ENCODE data around the gene SMAP1.
"Not testable (repeated sequence)": the region's sequence is repeated elsewhere in the genome, so short reads cannot be mapped to it uniquely, and the experiment has no call there.

SMAP1 gene

GRCh38 chr6:70684794-70685493 lies 17.3 kb downstream of the SMAP1 start:
- DNase-seq = no peak

- no peak for DNase-seq
Measured at GRCh38 chr6:70685494-70686180, 18.0 kb downstream of the SMAP1 start.

GRCh38 chr6:70686548-70687133 lies 19.0 kb downstream of the SMAP1 start:
- no peak for DNase-seq

- DNase-seq = no peak
Measured at GRCh38 chr6:70693887-70694286, 26.2 kb downstream of the SMAP1 start.

- DNase-seq = no peak
Measured at GRCh38 chr6:70694371-70694770, 26.7 kb downstream of the SMAP1 start.

- DNase-seq = no peak
Measured at GRCh38 chr6:70700922-70701876, 33.5 kb downstream of the SMAP1 start.

GRCh38 chr6:70705772-70706171 lies 38.1 kb downstream of the SMAP1 start:
- no peak for DNase-seq

- no peak for DNase-seq
Measured at GRCh38 chr6:70706491-70707123, 38.9 kb downstream of the SMAP1 start.

- no peak for DNase-seq
Measured at GRCh38 chr6:70707893-70708292, 40.2 kb downstream of the SMAP1 start.

GRCh38 chr6:70708448-70708847 lies 40.8 kb downstream of the SMAP1 start:
- DNase-seq = no peak

GRCh38 chr6:70709826-70710225 lies 42.1 kb downstream of the SMAP1 start:
- DNase-seq = no peak

GRCh38 chr6:70714716-70715257 lies 47.1 kb downstream of the SMAP1 start:
- DNase-seq = no peak

GRCh38 chr6:70717038-70717801 lies 49.5 kb downstream of the SMAP1 start:
- no peak for DNase-seq

GRCh38 chr6:70724524-70724923 lies 56.8 kb downstream of the SMAP1 start:
- DNase-seq = no peak

- no peak for DNase-seq
Measured at GRCh38 chr6:70725817-70726415, 58.2 kb downstream of the SMAP1 start.

- no peak for DNase-seq
Measured at GRCh38 chr6:70734381-70734780, 66.7 kb downstream of the SMAP1 start.

GRCh38 chr6:70734979-70735378 lies 67.3 kb downstream of the SMAP1 start:
- DNase-seq = no peak

- no peak for DNase-seq
Measured at GRCh38 chr6:70735513-70735912, 67.8 kb downstream of the SMAP1 start.

GRCh38 chr6:70738028-70738427 lies 70.3 kb downstream of the SMAP1 start:
- no peak for DNase-seq

GRCh38 chr6:70739534-70739933 lies 71.9 kb downstream of the SMAP1 start:
- no peak for DNase-seq

- not testable (repeated sequence) for DNase-seq
Measured at GRCh38 chr6:70740746-70741145, 73.1 kb downstream of the SMAP1 start.
